GM19238 (cell line): ENCODE data around the gene TMEM107.

Experiments
- DNase-seq: peaks from one replicate; pipeline ENCODE4 v3.0.0; 2011; ENCODE audit warnings: low spot score; ENCODE audit not compliant: insufficient read length

TMEM107 gene

GRCh38 chr17:8150194-8151119 is 25.7 kb downstream of the TMEM107 start:
- no peak for DNase-seq

- no peak for DNase-seq
These were observed 26.6 kb downstream of the TMEM107 start for GRCh38 chr17:8149419-8150193.

- DNase-seq, result no peak
These were observed 27.6 kb downstream of the TMEM107 start for GRCh38 chr17:8148560-8148959.

- DNase-seq, result no peak
These were observed 28.3 kb downstream of the TMEM107 start for GRCh38 chr17:8147805-8148404.

GRCh38 chr17:8147141-8147804 is 28.9 kb downstream of the TMEM107 start:
- DNase-seq, result no peak

- DNase-seq, result no peak
These were observed 29.6 kb downstream of the TMEM107 start for GRCh38 chr17:8146381-8147140.

- DNase-seq, result no peak
These were observed 30.4 kb downstream of the TMEM107 start for GRCh38 chr17:8145811-8146210.

GRCh38 chr17:8144401-8145231 is 31.6 kb downstream of the TMEM107 start:
- DNase-seq, result no peak

- DNase-seq, result no peak
These were observed 32.4 kb downstream of the TMEM107 start for GRCh38 chr17:8143581-8144400.

GRCh38 chr17:8142887-8143580 is 33.1 kb downstream of the TMEM107 start:
- no peak for DNase-seq

GRCh38 chr17:8142158-8142886 is 33.9 kb downstream of the TMEM107 start:
- no peak for DNase-seq

- DNase-seq, result no peak
These were observed 34.4 kb downstream of the TMEM107 start for GRCh38 chr17:8141741-8142140.

- DNase-seq, result no peak
These were observed 35.1 kb downstream of the TMEM107 start for GRCh38 chr17:8141045-8141444.

- DNase-seq, result no peak
These were observed 35.8 kb downstream of the TMEM107 start for GRCh38 chr17:8140065-8141029.

- DNase-seq, result peak; percentile 88
These were observed 37.4 kb downstream of the TMEM107 start for GRCh38 chr17:8138672-8139371.

- DNase-seq, result no peak
These were observed 37.9 kb downstream of the TMEM107 start for GRCh38 chr17:8138374-8138671.
